Calu3 (cell line): ENCODE results near the gene RAB11FIP2. TPM values are rescaled to one million over a fixed set of nuclear protein-coding genes. Genes with fewer than 3 reads are reported as not detected.

Experiments used
- BruUV-seq: library from RNA; stranded (reverse); fragments of 400-500 nt; replicated peaks from 2 replicates; lab custom pipeline; 2021; lab: Mats Ljungman, UMichigan
- CTCF ChIA-PET: fragments of 300-600 bp; sonication (Branson Sonifier 250); formaldehyde crosslinking; loops from one replicate; lab custom pipeline; 2022; ENCODE audit warnings: antibody characterized with exemption; lab: Charles Lee
- DNase-seq: peaks from one replicate; pipeline ENCODE4 v3.0.0; 2022
- H3K27ac Mint-ChIP-seq: one replicate; pipeline ENCODE4 v1.8.0; 2022; ENCODE audit warnings: mixed read lengths; ENCODE audit not compliant: unreplicated experiment
- H3K27me3 Mint-ChIP-seq: one replicate; pipeline ENCODE4 v1.8.0; 2022; ENCODE audit warnings: mixed read lengths; ENCODE audit not compliant: unreplicated experiment
- H3K36me3 Mint-ChIP-seq: one replicate; pipeline ENCODE4 v1.8.0; 2022; ENCODE audit warnings: mild to moderate bottlenecking, moderate library complexity, mixed read lengths; ENCODE audit not compliant: insufficient read depth, unreplicated experiment
- H3K4me1 Mint-ChIP-seq: one replicate; pipeline ENCODE4 v1.8.0; 2022; ENCODE audit warnings: mild to moderate bottlenecking, low read depth, mixed read lengths; ENCODE audit not compliant: unreplicated experiment
- H3K4me3 Mint-ChIP-seq: one replicate; pipeline ENCODE4 v1.8.0; 2022; ENCODE audit warnings: mild to moderate bottlenecking, low read depth, moderate library complexity, mixed read lengths; ENCODE audit not compliant: unreplicated experiment
- H3K9me3 Mint-ChIP-seq: one replicate; pipeline ENCODE4 v1.8.0; 2022; ENCODE audit warnings: low read depth, mixed read lengths; ENCODE audit not compliant: unreplicated experiment
- intact Hi-C: fragments of 100-400 bp; cut with micrococcal nuclease; formaldehyde crosslinking; loops from one replicate; pipeline ENCODE4 v1.10.0; 2022; ENCODE audit not compliant: unreplicated experiment
- total RNA-seq: library from RNA; stranded (reverse); gene quantifications from 2 replicates; pipeline ENCODE4 v1.2.3, GENCODE V29; 2022
- TF ChIP-seq, protein P1 (sequence below): fragments of 200-600 bp; IDR thresholded peaks from one replicate; pipeline ENCODE4 v1.8.0; 2022; ENCODE audit warnings: antibody characterized with exemption; ENCODE audit not compliant: unreplicated experiment

The RAB11FIP2 gene
- total RNA-seq, 1 experiment from 2014 or later: 11.0 TPM

- CTCF ChIA-PET: no interaction called here
- H3K9me3 Mint-ChIP-seq: peaks cover 3% of the 10 kb centered on the region
- H3K27me3 Mint-ChIP-seq: no peaks in the 10 kb centered on the region
- no peak for DNase-seq
- H3K36me3 Mint-ChIP-seq: no peaks in the 10 kb centered on the region
- H3K4me3 Mint-ChIP-seq: no peak overlapping the region
- intact Hi-C loops: no loop called here
- BruUV-seq: no TSS peak
- TF ChIP-seq, protein P1, sequence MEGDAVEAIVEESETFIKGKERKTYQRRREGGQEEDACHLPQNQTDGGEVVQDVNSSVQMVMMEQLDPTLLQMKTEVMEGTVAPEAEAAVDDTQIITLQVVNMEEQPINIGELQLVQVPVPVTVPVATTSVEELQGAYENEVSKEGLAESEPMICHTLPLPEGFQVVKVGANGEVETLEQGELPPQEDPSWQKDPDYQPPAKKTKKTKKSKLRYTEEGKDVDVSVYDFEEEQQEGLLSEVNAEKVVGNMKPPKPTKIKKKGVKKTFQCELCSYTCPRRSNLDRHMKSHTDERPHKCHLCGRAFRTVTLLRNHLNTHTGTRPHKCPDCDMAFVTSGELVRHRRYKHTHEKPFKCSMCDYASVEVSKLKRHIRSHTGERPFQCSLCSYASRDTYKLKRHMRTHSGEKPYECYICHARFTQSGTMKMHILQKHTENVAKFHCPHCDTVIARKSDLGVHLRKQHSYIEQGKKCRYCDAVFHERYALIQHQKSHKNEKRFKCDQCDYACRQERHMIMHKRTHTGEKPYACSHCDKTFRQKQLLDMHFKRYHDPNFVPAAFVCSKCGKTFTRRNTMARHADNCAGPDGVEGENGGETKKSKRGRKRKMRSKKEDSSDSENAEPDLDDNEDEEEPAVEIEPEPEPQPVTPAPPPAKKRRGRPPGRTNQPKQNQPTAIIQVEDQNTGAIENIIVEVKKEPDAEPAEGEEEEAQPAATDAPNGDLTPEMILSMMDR: no peak
- no peak overlapping the region for H3K27ac Mint-ChIP-seq
- no peaks in the 10 kb centered on the region for H3K4me1 Mint-ChIP-seq
Observed at GRCh38 chr10:117972168-117972837, 74.4 kb downstream of the RAB11FIP2 start.

- Mint-ChIP-seq H3K27me3 (no peaks in the 10 kb centered on the region), H3K4me3 (no peak overlapping the region), H3K4me1 (no peaks in the 10 kb centered on the region), H3K27ac (no peak overlapping the region), H3K9me3 (peaks cover 3% of the 10 kb centered on the region), H3K36me3 (no peaks in the 10 kb centered on the region)
- CTCF ChIA-PET: no interaction called here
- TF ChIP-seq, protein P1: no peak
- intact Hi-C loops: no loop called here
- no TSS peak for BruUV-seq
- no peak for DNase-seq
Observed at GRCh38 chr10:117970962-117971361, 75.8 kb downstream of the RAB11FIP2 start.

- no peaks in the 10 kb centered on the region for H3K4me1 Mint-ChIP-seq
- H3K27me3 Mint-ChIP-seq: no peaks in the 10 kb centered on the region
- peaks cover 3% of the 10 kb centered on the region for H3K9me3 Mint-ChIP-seq
- CTCF ChIA-PET: no interaction called here
- no peaks in the 10 kb centered on the region for H3K36me3 Mint-ChIP-seq
- no peak overlapping the region for H3K4me3 Mint-ChIP-seq
- no peak for DNase-seq
- BruUV-seq: no TSS peak
- intact Hi-C loops: no loop called here
- H3K27ac Mint-ChIP-seq: no peak overlapping the region
- TF ChIP-seq, protein P1: no peak
Observed at GRCh38 chr10:117969592-117969991, 77.1 kb downstream of the RAB11FIP2 start.

DNA sequence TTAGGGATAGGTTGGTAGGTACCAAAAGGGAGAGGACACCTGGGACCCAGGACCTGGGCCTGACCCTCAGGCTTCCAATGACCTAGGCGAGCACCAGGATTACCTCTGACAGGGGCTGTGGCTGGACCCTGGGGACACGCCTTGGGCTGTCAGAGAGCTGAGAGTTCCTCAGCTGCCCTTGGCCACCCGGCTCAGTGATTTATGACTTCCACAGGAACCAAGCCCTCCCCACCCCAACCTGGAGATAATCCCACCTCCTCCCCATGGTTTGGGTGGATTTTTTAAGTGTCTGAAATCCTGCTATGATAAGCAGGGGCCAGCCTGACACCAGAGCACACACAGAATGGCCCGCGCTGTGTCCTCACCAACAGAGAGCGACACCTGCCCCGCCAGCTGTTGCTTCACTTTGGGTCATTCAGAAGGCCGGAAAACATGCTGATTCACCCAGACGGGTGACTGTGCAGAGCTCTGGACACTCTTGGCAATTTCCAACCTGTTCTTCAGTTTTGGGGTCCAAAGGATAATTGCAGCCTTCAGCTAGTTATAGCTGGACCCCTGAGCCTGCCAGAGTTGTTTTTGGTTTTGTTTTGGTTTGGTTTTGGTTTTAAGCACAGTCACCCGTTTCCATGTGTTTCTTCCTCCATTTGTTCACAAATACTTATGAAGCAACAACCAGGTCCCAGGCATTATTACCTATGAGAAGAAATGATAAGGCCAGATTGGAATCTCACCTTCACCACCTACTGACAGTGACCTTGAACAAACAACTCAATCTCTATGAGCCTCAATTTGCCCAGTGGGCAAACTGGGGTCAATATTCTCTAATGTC, 78.2 kb downstream of the RAB11FIP2 start:
- DNase-seq: no peak
- CTCF ChIA-PET: no interaction called here
- no peaks in the 10 kb centered on the region for H3K36me3 Mint-ChIP-seq
- no peak overlapping the region for H3K27ac Mint-ChIP-seq
- H3K27me3 Mint-ChIP-seq: no peaks in the 10 kb centered on the region
- BruUV-seq: no TSS peak
- no peaks in the 10 kb centered on the region for H3K4me1 Mint-ChIP-seq
- intact Hi-C loops: no loop called here
- no peak overlapping the region for H3K4me3 Mint-ChIP-seq
- TF ChIP-seq, protein P1: no peak
- H3K9me3 Mint-ChIP-seq: peaks cover 3% of the 10 kb centered on the region
